Spleen (tissue), 11 donors: ENCODE results near the gene STK24. TPM values are rescaled to one million over a fixed set of nuclear protein-coding genes. Genes with fewer than 3 reads are reported as not detected.

Experiments used
- DNase-seq: peaks from one replicate; pipeline ENCODE4 v3.0.0-alpha.2; 2020
- H3K27ac ChIP-seq, 8 donors: fragments of 200-600 bp; sonication (generic) in 7 of 8; 1 replicate in 4 of 8; 2 replicates in 4 of 8; pipeline versions ENCODE4 v1.5.0 to v1.8.0; 2016 to 2021; ENCODE audit warnings: inconsistent platforms in 4 of 8, mild to moderate bottlenecking in 4 of 8, moderate library complexity in 1 of 8
- H3K27me3 ChIP-seq, 7 donors: fragments of 200-600 bp; sonication (generic) in 6 of 7; replicated peaks in 1 of 7; 1 replicate in 4 of 7; 2 replicates in 3 of 7; pipeline versions ENCODE4 v1.5.0 to v1.8.0; 2016 to 2021; ENCODE audit warnings: inconsistent platforms in 3 of 7, mild to moderate bottlenecking in 1 of 7
- H3K36me3 ChIP-seq, 6 donors: fragments of 200-600 bp; sonication (generic) in 5 of 6; 1 replicate in 4 of 6; 2 replicates in 2 of 6; pipeline versions ENCODE4 v1.5.0 to v1.8.0; 2016 to 2021; ENCODE audit warnings: inconsistent platforms in 2 of 6
- H3K4me1 ChIP-seq, 6 donors: fragments of 200-600 bp; sonication (generic) in 5 of 6; 1 replicate in 3 of 6; 2 replicates in 3 of 6; pipeline versions ENCODE4 v1.5.0 to v1.8.0; 2016 to 2021; ENCODE audit warnings: inconsistent platforms in 3 of 6
- H3K4me3 ChIP-seq, 8 donors: fragments of 200-600 bp; sonication (generic) in 7 of 8; 1 replicate in 4 of 8; 2 replicates in 4 of 8; pipeline versions ENCODE4 v1.5.0 to v1.8.0; 2016 to 2021; ENCODE audit warnings: inconsistent platforms in 4 of 8, mild to moderate bottlenecking in 4 of 8, moderate library complexity in 2 of 8
- H3K9me3 ChIP-seq, 8 donors: fragments of 200-600 bp; sonication (generic) in 7 of 8; 1 replicate in 4 of 8; 2 replicates in 4 of 8; pipeline versions ENCODE4 v1.5.0 to v1.8.0; 2016 to 2021; ENCODE audit warnings: inconsistent platforms in 4 of 8
- CTCF ChIP-seq, 11 experiments: fragments of 200-600 bp in 7 of 11; fragments of 450-650 bp in 4 of 11; sonication (generic) in 4 of 11; IDR thresholded peaks in 8 of 11; conservative IDR thresholded peaks in 3 of 11; 1 replicate in 7 of 11; 2 replicates in 4 of 11; pipeline versions ENCODE4 v1.4.0 to v1.8.0; 2016 to 2021; ENCODE audit warnings: antibody characterized with exemption in 11 of 11, inconsistent platforms in 4 of 11, mild to moderate bottlenecking in 1 of 11
- POLR2A ChIP-seq, 3 donors: fragments of 450-650 bp; IDR thresholded peaks; one replicate each; pipeline ENCODE4 v1.5.1; 2017; ENCODE audit warnings: antibody characterized with exemption in 3 of 3, mild to moderate bottlenecking in 1 of 3
- POLR2AphosphoS5 ChIP-seq, 3 donors: sonication (generic); formaldehyde crosslinking; IDR thresholded peaks; one replicate each; pipeline ENCODE4 v1.5.1; 2017; ENCODE audit warnings: antibody characterized with exemption in 3 of 3
- WGBS, 5 donors: extraction: QIAGEN DNeasy Blood & Tissue Kit in 3 of 5; methylation state at CpG; one replicate each; pipeline versions ENCODE4 v1.1.5 to v1.1.7; 2013 to 2018; 5-methylcytosine and 5-hydroxymethylcytosine counted together
- intact Hi-C: fragments of 100-400 bp; cut with DNase I; formaldehyde crosslinking; loops from one replicate; pipeline ENCODE4 v1.15.0; 2023; ENCODE audit warnings: low total_unique reads
- polyA plus RNA-seq, 3 donors: library from polyadenylated mRNA; stranded (reverse); fragments of 200-250 nt; gene quantifications; one replicate each; pipeline ENCODE4 v1.2.1, GENCODE V29; 2013
- total RNA-seq, 7 donors: library from RNA; depleted of rRNA in 3 of 7; stranded (reverse); fragments of >200 nt in 3 of 7; fragmentation: NEBNext Ultra II Directional in 4 of 7; extraction: Animal tissue kit (Norgen Biotek cat#: 25700) in 4 of 7; gene quantifications; one replicate each; pipeline versions ENCODE4 v1.1.0 to v1.2.1, GENCODE V29; 2016 to 2021
- donor health status: healthy with polysubstance abuse.
- donor health status: DM: no; HTN: no; CAD: no; lungs with moderate emphysema.
- donor health status: DM: no; HTN: no; CAD: no.
- donor health status: Bipolar disorder and iron deficiency.
- donor health status: healthy.
- donor health status: DM: no; HTN: no; CAD: no.
- donor health status: DM: yes; HTN: yes; CAD: no.

STK24 gene
- total and polyA plus RNA-seq, 10 donors = 36.5 to 132 (median 94.5) TPM

DNA sequence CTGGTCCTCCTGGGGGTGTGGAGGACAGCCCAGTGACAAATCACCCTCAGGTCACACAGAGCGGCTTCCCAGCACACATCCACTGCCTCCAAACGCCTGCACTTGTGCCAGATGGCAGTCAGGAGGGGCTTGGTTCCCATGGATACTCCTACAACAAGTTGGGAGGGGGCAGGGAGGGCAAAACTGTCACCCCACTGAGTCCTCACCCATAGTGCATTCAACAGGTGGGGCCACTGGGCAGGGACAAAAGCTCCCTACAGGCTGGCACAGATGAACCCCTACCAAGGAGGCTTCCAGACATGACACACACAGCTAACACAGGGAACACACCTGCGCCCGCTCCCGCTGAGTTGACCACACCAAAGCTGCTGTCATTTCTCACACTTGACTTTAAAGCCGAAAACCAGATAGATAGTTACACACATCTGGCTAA is 120.5 kb downstream of the STK24 start:
- TF ChIP-seq CTCF (IDR thresholded peaks at IDR 0.05 in 8 of 11, conservative IDR thresholded peaks at IDR 0.05 in 3 of 11) = no peak
- no peak for TF ChIP-seq POLR2A (IDR thresholded peaks at IDR 0.05)
- no peak for TF ChIP-seq POLR2AphosphoS5 (IDR thresholded peaks at IDR 0.05)
- 86 to 96% (median 93%) methylated on average over 4 to 6 of the region's 6 CpGs for WGBS, 5 donors
- DNase-seq = no peak
- Histone ChIP-seq H3K27me3 (no peaks in the 10 kb centered on the region), H3K27ac (no peak overlapping the region), H3K9me3 (no peaks in the 10 kb centered on the region), H3K36me3 (peaks cover 0 to 100% (median 75%) of the 10 kb centered on the region in 6 donors), H3K4me1 (peaks cover 0 to 18% (median 2%) of the 10 kb centered on the region in 6 donors), H3K4me3 (no peak overlapping the region)
- intact Hi-C loops = no loop called here

DNA sequence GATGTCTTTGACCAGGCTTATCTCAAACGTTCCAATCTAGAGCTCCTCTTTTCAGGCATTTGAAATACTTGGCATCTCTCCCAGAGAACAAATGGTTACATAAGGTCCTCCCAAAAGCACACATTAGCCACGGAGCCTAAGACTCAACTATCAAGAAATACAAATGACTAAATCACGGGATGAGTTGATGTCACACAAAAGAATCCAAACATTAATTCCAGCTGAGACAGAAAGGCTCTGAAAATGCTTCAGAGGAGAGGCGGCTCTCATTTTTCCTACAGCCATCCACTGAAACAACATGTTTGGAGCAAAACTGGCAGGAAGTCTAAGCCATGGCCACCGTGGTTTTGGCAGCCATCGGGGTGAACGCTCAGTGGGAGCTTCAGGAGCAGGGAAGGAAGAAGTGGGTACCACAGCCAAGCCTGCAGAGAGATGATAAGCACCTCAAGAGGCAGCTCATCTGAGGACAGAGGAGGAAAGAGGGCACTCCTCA is 122.5 kb downstream of the STK24 start:
- Histone ChIP-seq H3K4me3 (no peak overlapping the region), H3K9me3 (no peaks in the 10 kb centered on the region), H3K27ac (peak overlapping the region in 6 of 8 donors; percentile 20 to 71 (median 45)), H3K36me3 (peaks cover 0 to 100% (median 62%) of the 10 kb centered on the region in 6 donors), H3K27me3 (no peaks in the 10 kb centered on the region), H3K4me1 (peaks cover 0 to 36% (median 10%) of the 10 kb centered on the region in 6 donors)
- intact Hi-C loops = no loop called here
- DNase-seq = no peak
- 24 to 44% (median 27%) methylated on average over 7 of the region's 7 CpGs for WGBS, 5 donors
- TF ChIP-seq POLR2AphosphoS5 (IDR thresholded peaks at IDR 0.05) (peak in 2 of 3 donors; percentile 48 to 51), CTCF (IDR thresholded peaks at IDR 0.05 in 8 of 11, conservative IDR thresholded peaks at IDR 0.05 in 3 of 11) (no peak)

DNA sequence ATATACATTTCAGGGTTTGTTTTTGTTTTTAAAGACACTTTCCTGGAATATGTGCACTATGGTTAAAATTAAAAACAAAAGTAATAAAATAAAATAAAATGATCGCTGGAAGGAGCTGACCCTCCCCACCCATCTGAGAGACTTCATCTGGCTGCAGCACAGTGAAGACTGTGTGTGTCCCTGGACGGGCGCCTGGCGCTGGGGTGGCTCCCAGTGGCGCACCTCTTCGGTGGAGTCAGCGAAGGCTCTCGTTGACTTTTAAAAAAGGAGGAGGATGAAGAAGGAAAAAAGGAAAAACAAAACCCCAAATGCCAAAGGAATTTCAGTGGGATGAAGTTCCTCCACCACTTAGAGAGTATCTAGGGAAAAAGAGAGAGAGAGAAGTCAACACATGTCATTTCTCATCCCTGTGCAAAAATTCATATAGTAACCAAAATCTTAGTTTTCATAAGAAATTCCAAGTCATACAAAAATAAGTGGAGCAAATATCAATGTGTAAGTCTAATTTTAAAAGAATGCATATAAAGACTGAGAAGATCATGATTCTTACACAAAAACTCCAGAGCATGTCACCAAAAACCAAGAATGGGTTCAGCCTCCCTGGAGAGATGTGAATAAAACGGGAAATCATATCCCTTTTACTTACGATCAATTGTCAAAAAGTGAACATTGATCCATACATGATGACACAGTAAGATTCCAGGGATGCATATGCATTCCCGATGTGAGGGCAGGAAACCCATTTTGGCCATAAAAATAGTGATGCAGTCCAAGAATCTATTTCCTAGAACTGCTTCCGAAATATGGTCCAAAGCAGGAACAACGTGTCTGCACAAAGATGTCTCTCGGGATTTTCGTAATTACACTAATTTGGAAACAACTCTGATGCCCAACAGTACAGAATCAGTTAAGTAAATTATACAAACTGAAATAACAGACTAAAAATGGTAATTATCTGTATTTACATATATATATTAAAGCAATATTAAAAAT is 123.8 kb downstream of the STK24 start:
- Histone ChIP-seq H3K27me3 (no peaks in the 10 kb centered on the region), H3K4me3 (no peak overlapping the region), H3K27ac (no peak overlapping the region), H3K9me3 (no peaks in the 10 kb centered on the region), H3K4me1 (peaks cover 0 to 48% (median 10%) of the 10 kb centered on the region in 6 donors), H3K36me3 (peaks cover 0 to 100% (median 51%) of the 10 kb centered on the region in 6 donors)
- TF ChIP-seq CTCF (IDR thresholded peaks at IDR 0.05 in 8 of 11, conservative IDR thresholded peaks at IDR 0.05 in 3 of 11) = no peak
- intact Hi-C loops = no loop called here
- DNase-seq = no peak
- 84 to 89% (median 89%) methylated on average over 15 of the region's 15 CpGs for WGBS, 5 donors
